ENCODE data around the gene AGER.
"Not testable (repeated sequence)": the region's sequence is repeated elsewhere in the genome, so short reads cannot be mapped to it uniquely, and the experiment has no call there.

Gene AGER

GRCh38 chr6:32198866-32199265 lies 14.8 kb upstream of the AGER start:
- DNase-seq (ENCODE audit: low spot score), result no peak

GRCh38 chr6:32198345-32198696 lies 14.3 kb upstream of the AGER start:
- DNase-seq (ENCODE audit: low spot score), result no peak

- DNase-seq (ENCODE audit: low spot score), result no peak
Observed at GRCh38 chr6:32196682-32197616, 12.9 kb upstream of the AGER start.

DNA sequence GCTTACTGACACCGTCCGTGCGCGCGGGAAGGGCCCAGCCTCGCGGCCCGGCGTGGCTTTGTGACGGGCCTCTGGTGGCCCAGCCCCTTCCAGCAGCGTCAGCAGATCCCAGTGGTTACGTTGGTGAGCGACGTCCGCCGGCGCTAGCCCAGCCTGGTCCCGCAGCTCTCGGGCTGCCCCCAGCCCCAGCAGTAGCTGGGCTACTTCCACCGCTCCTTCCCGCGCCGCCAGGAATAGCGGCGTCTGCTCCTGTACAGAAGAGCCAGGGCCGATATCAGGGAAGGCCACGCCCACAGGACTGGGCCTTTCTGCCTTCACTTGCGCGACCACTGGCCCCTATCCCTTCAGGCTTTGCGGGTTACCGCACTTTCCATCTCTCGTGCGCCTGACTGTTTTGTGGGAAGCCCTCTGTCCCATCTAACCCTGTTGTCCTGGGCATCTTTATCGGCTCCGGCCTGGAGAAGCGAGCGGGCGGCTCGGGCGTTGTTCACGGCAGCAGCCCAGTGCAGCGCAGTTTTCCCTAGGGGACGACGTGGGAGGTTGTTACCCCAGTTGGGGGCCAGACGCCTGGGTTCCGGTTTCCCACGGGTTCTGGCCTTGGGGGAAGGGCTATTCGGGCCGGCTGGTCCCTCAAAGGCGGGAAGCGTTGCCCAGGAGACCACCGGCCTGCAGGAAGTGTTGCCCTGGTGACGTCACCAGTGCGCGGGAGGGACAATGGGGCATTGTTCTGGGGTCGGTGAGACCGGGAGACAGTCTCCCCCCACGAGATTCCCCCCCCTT lies 12.0 kb upstream of the AGER start:
- peak; percentile 63 for DNase-seq (ENCODE audit: low spot score)

GRCh38 chr6:32195652-32195901 lies 11.5 kb upstream of the AGER start:
- DNase-seq (ENCODE audit: low spot score), result peak; percentile 100

- peak; percentile 45 for DNase-seq (ENCODE audit: low spot score)
Observed at GRCh38 chr6:32194825-32195651, 11.0 kb upstream of the AGER start.

DNA sequence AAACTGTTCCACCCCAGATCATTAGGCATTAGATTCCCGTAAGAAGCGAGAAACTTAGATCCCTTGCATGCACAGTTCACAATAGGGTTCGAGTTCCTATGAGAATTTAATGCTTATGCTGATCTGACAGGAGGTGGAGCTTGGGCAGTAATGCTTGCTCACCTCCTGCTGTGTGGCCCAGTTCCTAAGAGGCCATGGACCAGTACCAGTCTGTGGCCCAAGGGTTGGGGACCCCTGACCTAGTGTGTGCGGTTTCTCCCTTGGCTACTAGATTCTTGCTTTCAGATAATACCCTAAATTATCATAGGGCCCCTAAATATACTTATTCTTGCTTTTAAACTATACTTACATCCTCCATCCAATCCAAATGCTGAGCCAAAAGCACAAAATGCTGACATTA lies 10.3 kb upstream of the AGER start:
- DNase-seq (ENCODE audit: low spot score), result no peak

DNA sequence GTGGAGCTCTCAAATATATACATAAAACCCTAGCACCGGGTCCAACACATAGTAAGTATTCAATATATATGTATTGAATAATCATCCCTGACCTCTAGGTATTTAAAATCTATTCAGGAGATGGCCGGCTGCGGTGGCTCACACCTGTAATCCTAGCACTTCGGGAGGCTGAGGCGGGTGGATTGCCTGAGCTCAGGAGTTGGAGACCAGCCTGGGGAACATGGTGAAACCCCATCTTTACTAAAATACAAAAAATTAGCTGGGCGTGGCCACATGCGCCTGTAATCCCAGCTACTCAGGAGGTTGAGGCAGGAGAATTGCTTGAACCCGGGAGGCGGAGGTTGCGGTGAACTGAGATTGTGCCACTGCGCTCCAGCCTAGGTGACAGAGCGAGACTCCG lies 9.0 kb upstream of the AGER start:
- not testable (repeated sequence) for DNase-seq (ENCODE audit: low spot score)

DNA sequence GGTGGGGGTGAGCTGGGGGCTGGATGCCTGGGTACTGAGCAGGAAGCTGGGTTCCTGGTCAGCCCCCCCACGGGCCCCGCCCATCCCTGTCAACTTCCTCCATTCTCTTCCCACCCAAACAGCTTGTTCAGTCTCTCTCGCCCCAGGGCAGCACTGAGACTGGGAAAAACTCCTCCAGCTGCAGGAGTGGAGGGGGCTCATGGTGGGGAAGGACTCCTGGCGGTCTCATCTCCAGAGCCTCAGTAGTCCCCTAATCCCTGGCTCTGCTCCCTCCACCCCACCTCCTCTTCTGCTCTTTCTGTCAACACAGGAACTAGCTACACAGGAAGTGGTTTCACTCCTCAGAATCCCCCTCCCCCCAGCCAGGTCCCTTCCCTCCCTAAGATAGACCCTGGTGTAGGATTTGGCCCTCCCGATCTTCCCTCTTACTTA lies 8.6 kb upstream of the AGER start, which contains the start of gene GPSM3:
Gene GPSM3, minus strand, starts transcription at position 36 of the 432 bp plus-strand sequence. CDS start 130 bp downstream, outside the sequence.
- peak; percentile 62 for DNase-seq (ENCODE audit: low spot score)

DNA sequence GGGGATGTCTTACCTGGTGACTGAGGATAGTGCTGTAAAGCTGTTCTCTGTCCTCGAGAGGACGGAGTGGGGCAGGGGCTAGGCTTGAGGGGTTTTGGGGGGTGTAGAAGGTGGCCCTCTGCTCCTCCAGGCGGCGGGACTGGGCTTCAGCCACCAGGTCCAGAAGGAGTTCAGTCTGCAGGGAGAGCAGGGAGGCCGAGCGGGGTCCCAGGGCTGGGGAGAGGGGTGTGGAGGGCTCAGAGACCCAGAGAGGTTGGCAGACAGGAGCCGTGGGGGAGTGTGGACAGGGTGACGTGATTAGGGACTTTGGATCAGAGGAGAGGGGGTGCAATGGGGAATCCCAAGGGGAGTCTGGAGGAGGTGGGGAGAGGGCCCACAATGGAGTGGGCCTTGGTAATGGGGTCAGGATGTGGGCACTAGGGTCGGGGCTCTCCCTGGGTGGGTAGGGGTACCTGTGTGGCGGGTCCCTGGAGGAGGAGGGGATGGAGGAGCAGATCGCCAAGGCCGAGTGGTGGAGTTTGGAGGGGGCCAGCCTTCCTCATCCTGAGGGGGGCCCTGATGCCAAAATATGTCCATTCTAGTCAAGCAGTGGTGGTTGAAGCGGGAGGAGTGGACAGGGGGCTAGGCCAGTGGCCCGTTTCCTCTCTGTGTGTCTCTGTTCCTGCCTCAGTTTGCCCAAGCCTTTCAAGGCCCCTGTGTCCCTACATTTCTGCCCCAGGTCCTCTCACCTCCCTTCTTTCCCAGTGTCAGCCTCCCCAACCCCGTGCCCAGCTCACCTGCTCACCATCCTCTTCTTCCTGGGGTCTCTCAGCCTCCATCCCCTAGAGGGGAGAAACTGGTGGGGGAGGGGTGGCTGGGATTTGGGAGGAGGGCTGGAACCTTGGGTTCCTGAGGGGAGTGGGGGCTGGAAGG lies 7.9 kb upstream of the AGER start:
- DNase-seq (ENCODE audit: low spot score), result no peak

DNA sequence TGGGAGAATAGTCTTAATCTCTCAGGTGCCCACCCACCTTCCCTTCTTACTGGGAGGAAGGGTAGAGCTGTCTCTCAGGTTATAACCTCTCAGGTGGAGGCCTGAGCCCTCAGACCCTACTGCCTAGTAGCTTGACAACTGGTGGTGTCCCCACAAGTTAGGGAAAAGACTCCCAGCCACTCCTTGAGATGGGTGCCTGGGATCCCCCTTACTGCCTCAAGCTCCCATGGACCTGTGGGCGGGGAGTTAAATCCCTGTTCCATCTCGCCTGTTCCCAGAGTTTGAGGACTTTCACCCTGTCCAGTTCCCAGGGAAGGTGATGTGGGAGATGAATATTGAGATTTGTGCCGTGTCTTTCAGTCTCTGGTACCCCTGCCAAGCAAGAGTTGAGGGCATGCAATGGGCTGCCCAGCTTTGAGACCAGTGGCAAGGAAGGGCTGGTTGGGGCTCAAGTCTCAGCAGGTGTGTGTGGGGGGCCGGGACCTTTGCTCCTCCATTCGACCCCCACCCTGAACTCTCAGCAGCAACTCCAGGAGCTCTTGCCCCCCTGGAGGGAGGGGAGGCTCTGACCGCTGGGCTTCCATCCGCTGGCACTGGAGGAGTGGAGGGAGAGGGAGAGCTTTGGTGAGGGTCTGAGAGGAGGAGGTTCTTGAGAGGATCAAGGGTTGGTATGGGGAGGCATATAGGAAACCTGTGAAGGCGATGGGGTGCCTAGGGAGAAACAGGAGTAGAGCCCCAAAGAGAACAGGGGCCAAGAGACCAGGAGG lies 7.0 kb upstream of the AGER start:
- no peak for DNase-seq (ENCODE audit: low spot score)

GRCh38 chr6:32190054-32190851 lies 6.2 kb upstream of the AGER start, which contains the start of gene PBX2:
Gene PBX2 (minus strand): TSS chr6:32190202. CDS start chr6:32189915, 287 bp downstream.
- peak; percentile 91 for DNase-seq (ENCODE audit: low spot score)

- no peak for DNase-seq (ENCODE audit: low spot score)
Observed at GRCh38 chr6:32189742-32190053, 5.6 kb upstream of the AGER start.

- no peak for DNase-seq (ENCODE audit: low spot score)
Observed at GRCh38 chr6:32189069-32189741, 5.2 kb upstream of the AGER start.

DNA sequence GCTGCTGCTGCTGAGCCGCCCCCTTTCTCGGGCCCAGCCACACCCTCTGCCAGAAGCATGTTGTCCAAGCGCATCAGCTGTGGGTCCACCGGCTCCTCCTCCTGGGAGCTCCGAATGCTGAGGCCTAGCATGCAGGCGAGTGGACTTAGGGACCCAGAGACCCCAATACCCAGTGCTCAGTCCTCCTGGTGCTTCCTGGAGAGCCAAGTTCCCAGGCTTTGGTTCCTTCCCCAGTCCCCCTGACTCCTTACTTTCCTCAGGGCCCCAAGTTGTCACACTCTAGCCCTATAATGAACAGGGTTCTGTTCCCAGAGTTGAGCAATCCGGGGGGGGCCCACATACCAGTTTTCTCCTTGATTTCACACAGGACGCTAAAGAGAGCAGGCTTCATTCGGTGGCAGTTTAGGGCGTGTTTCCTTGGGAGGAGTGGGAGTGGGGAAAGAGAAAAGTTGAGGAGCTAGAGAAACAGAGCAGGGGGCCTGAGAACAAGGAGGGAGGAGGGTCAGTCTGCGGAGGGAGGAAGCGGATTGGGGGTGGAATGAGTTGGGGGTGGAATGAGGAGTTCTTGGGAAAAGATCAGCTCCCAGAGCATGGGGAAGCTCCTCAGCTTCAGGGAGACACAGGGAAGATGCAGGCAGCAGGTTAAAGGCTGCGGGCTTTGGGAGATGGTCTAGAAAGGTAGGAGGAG lies 4.5 kb upstream of the AGER start:
- no peak for DNase-seq (ENCODE audit: low spot score)

- DNase-seq (ENCODE audit: low spot score), result not testable (repeated sequence)
Observed at GRCh38 chr6:32187725-32188380, 3.8 kb upstream of the AGER start.

- no peak for DNase-seq (ENCODE audit: low spot score)
Observed at GRCh38 chr6:32187009-32187709, 3.1 kb upstream of the AGER start.
